Measurements from ENCODE around the gene ISL2.

- TF ChIP-seq CTCF (IDR thresholded peaks at IDR 0.05; ENCODE audit: low read depth, low read length), result no peak
- no peak for TF ChIP-seq EZH2phosphoT487 (IDR thresholded peaks at IDR 0.05; ENCODE audit: low read depth)
These were observed 12.5 kb upstream of the ISL2 start for GRCh38 chr15:76324066-76324465.

All from OCI-LY3 (cell line).